ENCODE data around the gene RHEBL1.
A peak's percentile ranks its signal among the peaks of the same experiment; 100 is the strongest.

Gene RHEBL1

GRCh38 chr12:49022558-49023178, 47.1 kb downstream of the RHEBL1 start:
- POLR2A ChIA-PET (ENCODE audit: low non-redundant PET): no interaction called here
- CTCF ChIA-PET: no interaction called here
- TF ChIP-seq CTCF (conservative IDR thresholded peaks at IDR 0.05; ENCODE audit: low read depth): no peak
- H3K27ac ChIP-seq: peak overlapping the region; percentile 71
- no peak for DNase-seq (ENCODE audit: low spot score)

GRCh38 chr12:49021292-49021915, 48.4 kb downstream of the RHEBL1 start:
- POLR2A ChIA-PET (ENCODE audit: low non-redundant PET): interaction anchor here (1.1 kb wide), 1 partner anchor 8 kb away, joined by 4 read pairs; no protein-coding TSS in a partner anchor
- peak overlapping the region; percentile 71 for H3K27ac ChIP-seq
- TF ChIP-seq CTCF (conservative IDR thresholded peaks at IDR 0.05; ENCODE audit: low read depth): no peak
- no peak for DNase-seq (ENCODE audit: low spot score)
- CTCF ChIA-PET: no interaction called here

- peak overlapping the region; percentile 71 for H3K27ac ChIP-seq
- TF ChIP-seq CTCF (conservative IDR thresholded peaks at IDR 0.05; ENCODE audit: low read depth): no peak
- DNase-seq (ENCODE audit: low spot score): no peak
- ChIA-PET POLR2A (ENCODE audit: low non-redundant PET) (no interaction called here), CTCF (no interaction called here)
Observed at GRCh38 chr12:49020441-49020840, 49.3 kb downstream of the RHEBL1 start.

- ChIA-PET CTCF (interaction anchor here (0.6 to 0.8 kb wide), 3 partner anchors 14 to 158 kb away, joined by 3 to 5 read pairs (median 3); no protein-coding TSS in a partner anchor), POLR2A (ENCODE audit: low non-redundant PET) (no interaction called here)
- DNase-seq (ENCODE audit: low spot score): peak; percentile 50
- TF ChIP-seq CTCF (conservative IDR thresholded peaks at IDR 0.05; ENCODE audit: low read depth): 0 out of 2 replicates have a peak, but pooled peaks have one; percentile 15
- peak overlapping the region; percentile 71 for H3K27ac ChIP-seq
Observed at GRCh38 chr12:49019443-49020324, 50.1 kb downstream of the RHEBL1 start.

- ChIA-PET CTCF (interaction anchor here (0.8 kb wide), 1 partner anchor 157 kb away, joined by 3 read pairs; no protein-coding TSS in a partner anchor), POLR2A (ENCODE audit: low non-redundant PET) (no interaction called here)
- no peak for TF ChIP-seq CTCF (conservative IDR thresholded peaks at IDR 0.05; ENCODE audit: low read depth)
Observed at GRCh38 chr12:49019120-49019430, 50.7 kb downstream of the RHEBL1 start.

More at GRCh38 chr12:49019120-49019430, 50.7 kb downstream of the RHEBL1 start:
- DNase-seq (ENCODE audit: low spot score): no peak
- peak overlapping the region; percentile 84 for H3K27ac ChIP-seq

Data from RWPE1 (cell line).